Stimulated activated CD4-positive, alpha-beta T cell treated with anti-CD3 and anti-CD28 coated beads, Interleukin-4, amount 100 ng/mL, for 48 hours (primary cell): Measurements from ENCODE around the gene NDUFAF3.

Experiments used
- DNase-seq, 2 donors: peaks; one replicate each; pipeline ENCODE4 v3.0.0-alpha.2; 2020; ENCODE audit warnings: low read depth in 2 of 2

The NDUFAF3 gene

GRCh38 chr3:49054344-49054862 is 32.5 kb downstream of the NDUFAF3 start:
- DNase-seq, result no peak

GRCh38 chr3:49057268-49057667 is 35.3 kb downstream of the NDUFAF3 start:
- no peak for DNase-seq

GRCh38 chr3:49058011-49058410 is 36.1 kb downstream of the NDUFAF3 start:
- no peak for DNase-seq
